Vagina (tissue), 2 donors: ENCODE data around the gene IL19.

Experiments
- POLR2A ChIP-seq, 2 donors: fragments of 450-650 bp; IDR thresholded peaks; one replicate each; pipeline ENCODE4 v1.6.1; 2017; ENCODE audit warnings: antibody characterized with exemption in 2 of 2, mild to moderate bottlenecking in 2 of 2, moderate library complexity in 2 of 2
- POLR2AphosphoS5 ChIP-seq, 2 donors: sonication (generic); formaldehyde crosslinking; IDR thresholded peaks; one replicate each; pipeline ENCODE4 v1.9.0; 2017; ENCODE audit warnings: antibody characterized with exemption in 2 of 2, mild to moderate bottlenecking in 2 of 2, low read depth in 1 of 2; ENCODE audit not compliant: insufficient read depth in 1 of 2
- TF ChIP-seq, protein P1 (sequence below), 3 experiments: fragments of 450-650 bp in 2 of 3; fragments of 200-600 bp in 1 of 3; sonication (generic) in 1 of 3; IDR thresholded peaks; one replicate each; pipeline ENCODE4 v1.5.1; 2017 to 2019; ENCODE audit warnings: antibody characterized with exemption in 3 of 3, mild to moderate bottlenecking in 2 of 3, moderate library complexity in 2 of 3

GRCh38 chr1:206828765-206829164, 58.2 kb downstream of the IL19 start:
- TF ChIP-seq, protein P1, sequence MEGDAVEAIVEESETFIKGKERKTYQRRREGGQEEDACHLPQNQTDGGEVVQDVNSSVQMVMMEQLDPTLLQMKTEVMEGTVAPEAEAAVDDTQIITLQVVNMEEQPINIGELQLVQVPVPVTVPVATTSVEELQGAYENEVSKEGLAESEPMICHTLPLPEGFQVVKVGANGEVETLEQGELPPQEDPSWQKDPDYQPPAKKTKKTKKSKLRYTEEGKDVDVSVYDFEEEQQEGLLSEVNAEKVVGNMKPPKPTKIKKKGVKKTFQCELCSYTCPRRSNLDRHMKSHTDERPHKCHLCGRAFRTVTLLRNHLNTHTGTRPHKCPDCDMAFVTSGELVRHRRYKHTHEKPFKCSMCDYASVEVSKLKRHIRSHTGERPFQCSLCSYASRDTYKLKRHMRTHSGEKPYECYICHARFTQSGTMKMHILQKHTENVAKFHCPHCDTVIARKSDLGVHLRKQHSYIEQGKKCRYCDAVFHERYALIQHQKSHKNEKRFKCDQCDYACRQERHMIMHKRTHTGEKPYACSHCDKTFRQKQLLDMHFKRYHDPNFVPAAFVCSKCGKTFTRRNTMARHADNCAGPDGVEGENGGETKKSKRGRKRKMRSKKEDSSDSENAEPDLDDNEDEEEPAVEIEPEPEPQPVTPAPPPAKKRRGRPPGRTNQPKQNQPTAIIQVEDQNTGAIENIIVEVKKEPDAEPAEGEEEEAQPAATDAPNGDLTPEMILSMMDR (IDR thresholded peaks at IDR 0.05), result no peak
- no peak for TF ChIP-seq POLR2A (IDR thresholded peaks at IDR 0.05)
- TF ChIP-seq POLR2AphosphoS5 (IDR thresholded peaks at IDR 0.05; ENCODE audit: insufficient read depth in 1 of 2, low read depth in 1 of 2), result no peak
